IMR-90 (cell line): ENCODE results near the gene PLCG1. TPM values are rescaled to one million over a fixed set of nuclear protein-coding genes. Genes with fewer than 3 reads are reported as not detected.

ENCODE experiments used
- ATAC-seq: fragments of 200-7000 bp; cut with Tn5 transposase; 2 replicates; pipeline ENCODE4 v1.9.1; 2020; ENCODE audit warnings: low read depth, mild to moderate bottlenecking, moderate library complexity
- BruUV-seq: library from RNA; stranded (reverse); fragments of 400-500 nt; replicated peaks from 2 replicates; lab custom pipeline; 2021; lab: Mats Ljungman, UMichigan
- CTCF ChIA-PET: fragments of 300-600 bp; formaldehyde crosslinking; extraction: SDS; loops from one replicate; lab custom pipeline; 2021; ENCODE audit warnings: antibody characterized with exemption; lab: Yijun Ruan, JAX
- POLR2A ChIA-PET: fragments of 300-600 bp; sonication (Branson Sonifier 250); formaldehyde crosslinking; loops from one replicate; lab custom pipeline; 2022; ENCODE audit warnings: antibody characterized with exemption; ENCODE audit not compliant: unreplicated experiment; lab: Charles Lee
- DNase-seq: peaks from one replicate; pipeline ENCODE4 v3.0.0; 2013
- H2AFZ ChIP-seq: replicated peaks from 2 replicates; pipeline ENCODE3; 2013; ENCODE audit warnings: low read length, mild to moderate bottlenecking; ENCODE audit not compliant: poor library complexity
- H2AK5ac ChIP-seq: 2 replicates; pipeline ENCODE4 v1.6.1; 2013; ENCODE audit warnings: low read depth, low read length, inconsistent platforms
- H2AK9ac ChIP-seq: replicated peaks from 2 replicates; pipeline ENCODE3; 2013; ENCODE audit warnings: mild to moderate bottlenecking, low read depth, low read length, moderate library complexity; ENCODE audit not compliant: poor library complexity
- H2BK120ac ChIP-seq: 2 replicates; pipeline ENCODE4 v1.6.1; 2013; ENCODE audit warnings: low read depth, low read length, inconsistent platforms
- H2BK15ac ChIP-seq: 3 replicates; pipeline ENCODE4 v1.6.1; 2013; ENCODE audit warnings: low read depth, low read length, inconsistent platforms
- H2BK20ac ChIP-seq: 2 replicates; pipeline ENCODE4 v1.6.1; 2013; ENCODE audit warnings: low read depth, mild to moderate bottlenecking, inconsistent platforms, low read length, moderate library complexity
- H2BK5ac ChIP-seq: 2 replicates; pipeline ENCODE4 v1.6.1; 2013; ENCODE audit warnings: mild to moderate bottlenecking, low read depth, low read length, inconsistent platforms; ENCODE audit not compliant: poor library complexity, severe bottlenecking
- H3K14ac ChIP-seq: replicated peaks from 2 replicates; pipeline ENCODE4 v1.6.1; 2013; ENCODE audit warnings: low read depth, low read length, inconsistent platforms
- H3K18ac ChIP-seq: 2 replicates; pipeline ENCODE4 v1.6.1; 2013; ENCODE audit warnings: low read depth, low read length, control low read depth
- H3K23ac ChIP-seq: 2 replicates; pipeline ENCODE4 v1.6.1; 2013; ENCODE audit warnings: low read depth, low read length, inconsistent platforms
- H3K27ac ChIP-seq: 2 replicates; pipeline ENCODE4 v1.5.1; 2013; ENCODE audit warnings: mild to moderate bottlenecking, control low read depth, low read length; ENCODE audit not compliant: insufficient read depth
- H3K27me3 ChIP-seq: 2 replicates; pipeline ENCODE4 v1.6.1; 2013; ENCODE audit warnings: low read length; ENCODE audit not compliant: control insufficient read depth, insufficient read depth
- H3K36me3 ChIP-seq: 2 replicates; pipeline ENCODE4 v1.6.1; 2013; ENCODE audit warnings: low read length, mixed read lengths; ENCODE audit not compliant: control insufficient read depth, insufficient read depth
- H3K4ac ChIP-seq: 2 replicates; pipeline ENCODE4 v1.6.1; 2013; ENCODE audit warnings: low read depth, low read length, inconsistent platforms
- H3K4me1 ChIP-seq: 2 replicates; pipeline ENCODE4 v1.6.1; 2013; ENCODE audit warnings: low read length, mixed read lengths; ENCODE audit not compliant: control insufficient read depth, insufficient read depth
- H3K4me2 ChIP-seq: 2 replicates; pipeline ENCODE4 v1.6.1; 2013; ENCODE audit warnings: low read depth, mild to moderate bottlenecking, control low read depth, low read length, moderate library complexity
- H3K4me3 ChIP-seq: 2 replicates; pipeline ENCODE4 v1.5.1; 2013; ENCODE audit warnings: low read depth, mild to moderate bottlenecking, control low read depth, low read length, moderate library complexity; ENCODE audit not compliant: insufficient read depth
- H3K56ac ChIP-seq: 2 replicates; pipeline ENCODE4 v1.6.1; 2013; ENCODE audit warnings: low read length, inconsistent platforms; ENCODE audit not compliant: insufficient read depth; ENCODE audit errors: extremely low read depth
- H3K79me1 ChIP-seq, 2 experiments: 2 replicates each; pipeline ENCODE4 v1.6.1; 2013; ENCODE audit warnings: low read length in 2 of 2, inconsistent platforms in 1 of 2, low read depth in 1 of 2
- H3K9ac ChIP-seq: 2 replicates; pipeline ENCODE4 v1.6.1; 2013; ENCODE audit warnings: low read depth, low read length, control low read depth
- H3K9me1 ChIP-seq: 2 replicates; pipeline ENCODE4 v1.6.1; 2013; ENCODE audit warnings: low read length, inconsistent platforms; ENCODE audit not compliant: insufficient read depth
- H3K9me3 ChIP-seq: 2 replicates; pipeline ENCODE4 v1.6.1; 2013; ENCODE audit warnings: low read length; ENCODE audit not compliant: control insufficient read depth, insufficient read depth
- H4K20me1 ChIP-seq: 2 replicates; pipeline ENCODE4 v1.6.1; 2013; ENCODE audit warnings: low read length, inconsistent platforms; ENCODE audit not compliant: insufficient read depth
- H4K5ac ChIP-seq: 2 replicates; pipeline ENCODE4 v1.6.1; 2013; ENCODE audit warnings: mild to moderate bottlenecking, low read depth, low read length, control low read depth
- H4K8ac ChIP-seq, 2 experiments: 2 replicates each; pipeline ENCODE4 v1.6.1; 2013; ENCODE audit warnings: low read depth in 2 of 2, low read length in 2 of 2, control low read depth in 1 of 2, inconsistent platforms in 1 of 2
- H4K91ac ChIP-seq: 2 replicates; pipeline ENCODE4 v1.6.1; 2013; ENCODE audit warnings: low read depth, low read length, inconsistent platforms; ENCODE audit not compliant: insufficient read depth
- BHLHE40 ChIP-seq: fragments of 150-350 bp; IDR thresholded peaks from 2 replicates; pipeline ENCODE4 v1.6.1; 2016; ENCODE audit warnings: mild to moderate bottlenecking, low read depth, low read length
- FOS ChIP-seq: fragments of 150-350 bp; IDR thresholded peaks from 2 replicates; pipeline ENCODE4 v1.6.1; 2016; ENCODE audit warnings: low read depth, low read length
- RCOR1 ChIP-seq: IDR thresholded peaks from 2 replicates; pipeline ENCODE4 v1.6.1; 2012; ENCODE audit warnings: mild to moderate bottlenecking, low read length, improper control_type of control experiment; ENCODE audit not compliant: insufficient replicate concordance
- SMC3 ChIP-seq: fragments of 150-350 bp; IDR thresholded peaks from 2 replicates; pipeline ENCODE4 v1.6.1; 2016; ENCODE audit warnings: low read depth, mild to moderate bottlenecking, antibody characterized with exemption, low read length, moderate library complexity
- WGBS, 2 experiments: methylation state at CpG; one replicate each; pipeline versions ENCODE4 v1.1.5 to v1.1.7; 2013; ENCODE audit warnings: missing lambda C conversion rate in 2 of 2; ENCODE audit not compliant: insufficient read length in 1 of 2; ENCODE audit errors: extremely low coverage in 2 of 2; 5-methylcytosine and 5-hydroxymethylcytosine counted together
- dilution Hi-C: fragments of 300-500 bp; cut with HindIII; formaldehyde crosslinking; loops from one replicate; pipeline ENCODE4 v1.14.3; 2018; ENCODE audit warnings: low sequenced_read_pairs; ENCODE audit not compliant: unreplicated experiment
- in situ Hi-C: fragments of 300-500 bp; cut with MboI; formaldehyde crosslinking; loops from 3 replicates; pipeline ENCODE4 v1.14.3; 2019; ENCODE audit warnings: low sequenced_read_pairs, inconsistent platforms, mixed read lengths
- intact Hi-C: fragments of 100-400 bp; cut with micrococcal nuclease; formaldehyde crosslinking; loops from 2 replicates; pipeline ENCODE4 v1.10.0; 2022
- polyA plus RNA-seq, 3 experiments: library from polyadenylated mRNA; depleted of rRNA; stranded (reverse); fragments of >200 nt; gene quantifications; 2 replicates each; pipeline ENCODE4 v1.2.3, GENCODE V29; 2012; ENCODE audit warnings: low replicate concordance in 1 of 3
- total RNA-seq: library from RNA; depleted of rRNA; stranded (reverse); fragments of >200 nt; gene quantifications from 2 replicates; pipeline ENCODE4 v1.2.3, GENCODE V29; 2012

PLCG1 gene
- total and polyA plus RNA-seq, 2 of the 4 experiments (the other 2 are of a cell fraction) = 59.1 to 69.1 TPM

DNA sequence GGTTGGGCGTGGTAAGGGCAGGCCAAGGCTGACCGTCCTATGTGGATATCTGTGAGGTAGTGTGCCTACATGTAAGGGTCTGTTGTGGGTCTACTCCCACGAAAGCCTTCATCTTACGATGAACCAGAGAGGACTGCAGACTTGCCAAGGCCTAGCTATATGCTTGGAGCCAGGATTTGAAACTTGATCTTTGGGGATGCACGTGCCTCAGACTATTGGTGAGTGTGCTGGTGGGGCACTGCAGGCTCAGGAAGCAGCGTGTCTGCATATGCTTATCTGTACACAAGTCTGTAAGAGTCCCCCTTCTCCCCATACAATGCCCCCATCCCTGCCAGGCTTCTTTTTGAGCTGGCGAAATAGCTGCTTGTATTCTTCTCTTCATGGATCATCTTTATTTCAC lies 17.9 kb downstream of the PLCG1 start:
- no peak overlapping the region for H2BK20ac ChIP-seq
- DNase-seq (peak; percentile 34), ATAC-seq (no peak)
- H3K9ac ChIP-seq = no peak overlapping the region
- H3K9me3 ChIP-seq = no peaks in the 10 kb centered on the region
- H3K27ac ChIP-seq = no peak overlapping the region
- no peak overlapping the region for H3K23ac ChIP-seq
- H2AK9ac ChIP-seq = peak overlapping the region; percentile 25
- H2BK5ac ChIP-seq = no peak overlapping the region
- H2BK120ac ChIP-seq = no peak overlapping the region
- in situ Hi-C loops (loop anchor here (25.0 kb wide), 1 partner anchor 457 kb away; the partner anchor contains the start of gene CHD6), dilution Hi-C loops (no loop called here), intact Hi-C loops (no loop called here)
- BruUV-seq = no TSS peak
- TF ChIP-seq SMC3 (no peak), RCOR1 (no peak), FOS (no peak), BHLHE40 (peak; percentile 62; the same call in 1 of the 2 replicates)
- H4K5ac ChIP-seq = no peak overlapping the region
- H3K14ac ChIP-seq = no peak overlapping the region
- peaks cover 98% of the 10 kb centered on the region for H4K20me1 ChIP-seq
- H2AK5ac ChIP-seq = peak overlapping the region; percentile 12; the same call in 1 of the 2 replicates
- no peak overlapping the region for H4K91ac ChIP-seq
- peaks cover 9% of the 10 kb centered on the region for H3K36me3 ChIP-seq
- H3K56ac ChIP-seq = no peak overlapping the region
- ChIA-PET CTCF (no interaction called here), POLR2A (no interaction called here)
- H3K4ac ChIP-seq = no peak overlapping the region
- H3K27me3 ChIP-seq = no peaks in the 10 kb centered on the region
- peaks cover 66 to 99% of the 10 kb centered on the region in 2 experiments for H3K79me1 ChIP-seq
- peaks cover 5% of the 10 kb centered on the region for H3K4me1 ChIP-seq
- H2BK15ac ChIP-seq = no peak overlapping the region
- WGBS, 2 experiments = 93% methylated on average over 2 of the region's 7 CpGs; no CpG with 5 or more reads in 1 of the 2 experiments
- H3K4me2 ChIP-seq = no peak overlapping the region
- H3K4me3 ChIP-seq = no peak overlapping the region
- peaks cover 73% of the 10 kb centered on the region for H3K9me1 ChIP-seq
- no peak overlapping the region for H2AFZ ChIP-seq
- H3K18ac ChIP-seq = no peak overlapping the region
- no peak overlapping the region for H4K8ac ChIP-seq
